Pancreas (tissue), 10 donors: ENCODE results near the gene CAD. TPM values are rescaled to one million over a fixed set of nuclear protein-coding genes. Genes with fewer than 3 reads are reported as not detected.

Experiments used
- ATAC-seq, 4 donors: fragments of 200-7000 bp; cut with Tn5 transposase; one replicate each; pipeline versions ENCODE4 v1.8.0 to v1.9.1; 2020; ENCODE audit warnings: mild to moderate bottlenecking in 4 of 4, moderate library complexity in 4 of 4
- DNase-seq, 6 donors: peaks; one replicate each; pipeline ENCODE4 v3.0.0-alpha.2; 2020
- FAIRE-seq: peaks from 2 replicates; lab custom pipeline; 2012; peaks lifted over from hg19 to GRCh38; lab: Jason Lieb, UNC
- H3K27ac ChIP-seq, 4 donors: fragments of 200-600 bp; sonication (generic); 1 replicate in 3 of 4; 2 replicates in 1 of 4; pipeline versions ENCODE4 v1.5.0 to v1.8.0; 2020
- H3K27me3 ChIP-seq, 4 donors: fragments of 200-600 bp; one replicate each; pipeline ENCODE4 v1.8.0; 2021
- H3K36me3 ChIP-seq, 3 donors: fragments of 200-600 bp; sonication (generic) in 1 of 3; one replicate each; pipeline versions ENCODE4 v1.5.0 to v1.8.0; 2020 to 2021
- H3K4me1 ChIP-seq, 3 donors: fragments of 200-600 bp; one replicate each; pipeline ENCODE4 v1.8.0; 2021
- H3K4me3 ChIP-seq, 4 donors: fragments of 200-600 bp; sonication (generic) in 2 of 4; one replicate each; pipeline versions ENCODE4 v1.5.0 to v1.8.0; 2020 to 2021
- H3K9me3 ChIP-seq, 4 donors: fragments of 200-600 bp; one replicate each; pipeline ENCODE4 v1.8.0; 2021
- WGBS, 2 donors: extraction: QIAGEN DNeasy Blood & Tissue Kit; methylation state at CpG; one replicate each; pipeline ENCODE4 v1.1.7; 2013; 5-methylcytosine and 5-hydroxymethylcytosine counted together
- intact Hi-C, 3 donors: fragments of 100-400 bp; cut with DNase I; formaldehyde crosslinking; loops; one replicate each; pipeline versions ENCODE4 v1.11.1 to v1.14.2; 2022
- polyA plus RNA-seq, 2 donors: library from polyadenylated mRNA; stranded (reverse); fragments of 200-250 nt; gene quantifications; one replicate each; pipeline ENCODE4 v1.2.3, GENCODE V29; 2013
- total RNA-seq, 6 donors: library from RNA; stranded (reverse); fragmentation: NEBNext Ultra II Directional in 4 of 6; extraction: Animal tissue kit (Norgen Biotek cat#: 25700) in 4 of 6; gene quantifications; one replicate each; pipeline versions ENCODE4 v1.2.1 to v1.2.4, GENCODE V29; 2021 to 2023
- TF ChIP-seq, protein P1 (sequence below), 4 donors: fragments of 200-600 bp; sonication (generic) in 3 of 4; IDR thresholded peaks; one replicate each; pipeline versions ENCODE4 v1.5.0 to v1.8.0; 2021; ENCODE audit warnings: antibody characterized with exemption in 4 of 4
- donor health status: healthy with polysubstance abuse.
- donor health status: DM: no; HTN: no; CAD: no; lungs with moderate emphysema.
- donor health status: DM: no; HTN: no; CAD: no.
- donor health status: control.
- donor health status: control.
- donor health status: Bipolar disorder and iron deficiency.
- donor health status: DM: yes; HTN: yes; CAD: no.
- donor health status: DM: no; HTN: no; CAD: no.
- donor health status: DM: no; HTN: no; CAD: no.
- donor health status: DM: yes; HTN: yes; CAD: no.

CAD gene
- total and polyA plus RNA-seq, 8 donors: 9.6 to 24.6 (median 16.3) TPM

DNA sequence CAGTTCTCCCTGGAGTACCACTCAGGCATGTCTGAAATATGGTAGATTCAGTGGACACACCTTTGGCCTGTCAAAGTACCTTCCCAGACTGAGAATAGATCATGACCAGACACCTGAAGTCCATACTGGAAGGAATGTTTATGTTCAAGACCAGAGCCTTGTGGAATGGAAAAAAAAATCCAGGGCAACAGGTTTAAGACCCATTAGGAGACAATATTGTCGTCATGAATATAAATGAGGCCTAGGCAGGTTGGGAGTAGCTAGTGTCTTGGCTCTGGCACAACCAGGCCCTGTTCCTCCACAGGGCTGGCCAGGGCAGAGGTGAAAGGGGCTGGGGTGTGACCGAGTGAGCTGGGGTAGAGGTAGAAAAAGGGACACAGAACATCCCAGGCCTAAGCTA is 18.5 kb upstream of the CAD start:
- no peaks in the 10 kb centered on the region for H3K36me3 ChIP-seq
- DNase-seq (no peak), FAIRE-seq (no peak), ATAC-seq (no peak)
- intact Hi-C loops: loop anchor here in 1 of 3 donors (10.0 kb wide), 1 partner anchor 104 kb away; no protein-coding TSS in a partner anchor
- 57 to 66% methylated on average over 2 of the region's 2 CpGs for WGBS, 2 donors
- no peaks in the 10 kb centered on the region for H3K9me3 ChIP-seq
- H3K4me3 ChIP-seq: no peak overlapping the region
- H3K27ac ChIP-seq: no peak overlapping the region
- TF ChIP-seq, protein P1, sequence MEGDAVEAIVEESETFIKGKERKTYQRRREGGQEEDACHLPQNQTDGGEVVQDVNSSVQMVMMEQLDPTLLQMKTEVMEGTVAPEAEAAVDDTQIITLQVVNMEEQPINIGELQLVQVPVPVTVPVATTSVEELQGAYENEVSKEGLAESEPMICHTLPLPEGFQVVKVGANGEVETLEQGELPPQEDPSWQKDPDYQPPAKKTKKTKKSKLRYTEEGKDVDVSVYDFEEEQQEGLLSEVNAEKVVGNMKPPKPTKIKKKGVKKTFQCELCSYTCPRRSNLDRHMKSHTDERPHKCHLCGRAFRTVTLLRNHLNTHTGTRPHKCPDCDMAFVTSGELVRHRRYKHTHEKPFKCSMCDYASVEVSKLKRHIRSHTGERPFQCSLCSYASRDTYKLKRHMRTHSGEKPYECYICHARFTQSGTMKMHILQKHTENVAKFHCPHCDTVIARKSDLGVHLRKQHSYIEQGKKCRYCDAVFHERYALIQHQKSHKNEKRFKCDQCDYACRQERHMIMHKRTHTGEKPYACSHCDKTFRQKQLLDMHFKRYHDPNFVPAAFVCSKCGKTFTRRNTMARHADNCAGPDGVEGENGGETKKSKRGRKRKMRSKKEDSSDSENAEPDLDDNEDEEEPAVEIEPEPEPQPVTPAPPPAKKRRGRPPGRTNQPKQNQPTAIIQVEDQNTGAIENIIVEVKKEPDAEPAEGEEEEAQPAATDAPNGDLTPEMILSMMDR (IDR thresholded peaks at IDR 0.05): no peak
- peaks cover 0 to 4% (median 0%) of the 10 kb centered on the region in 3 donors for H3K4me1 ChIP-seq
- no peaks in the 10 kb centered on the region for H3K27me3 ChIP-seq

DNA sequence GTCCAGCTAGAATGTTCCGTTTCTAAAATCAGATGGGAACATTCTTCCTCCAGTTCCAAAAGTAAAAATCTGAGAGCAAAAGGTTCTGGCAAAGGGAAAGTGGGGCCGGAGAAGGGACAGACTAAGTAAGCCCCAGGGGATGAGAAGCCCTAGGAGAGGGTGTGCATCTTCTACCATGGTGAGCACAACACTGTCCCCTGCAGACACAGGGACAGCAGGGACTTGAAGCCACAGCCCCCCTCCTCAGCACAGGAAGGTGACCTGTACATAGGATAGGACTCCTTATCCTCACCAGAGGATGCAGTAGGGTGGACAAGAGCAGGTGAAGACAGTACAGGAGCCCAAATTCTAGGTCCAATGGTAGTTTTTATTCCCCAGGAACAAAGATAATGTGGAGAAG is 17.9 kb upstream of the CAD start:
- no peak for ATAC-seq
- no peak overlapping the region for H3K27ac ChIP-seq
- H3K27me3 ChIP-seq: no peaks in the 10 kb centered on the region
- no peak overlapping the region for H3K4me3 ChIP-seq
- H3K36me3 ChIP-seq: no peaks in the 10 kb centered on the region
- no peaks in the 10 kb centered on the region for H3K9me3 ChIP-seq
- intact Hi-C loops: loop anchor here in 1 of 3 donors (10.0 kb wide), 1 partner anchor 104 kb away; no protein-coding TSS in a partner anchor
- H3K4me1 ChIP-seq: peaks cover 0 to 4% (median 0%) of the 10 kb centered on the region in 3 donors
- TF ChIP-seq, protein P1 (IDR thresholded peaks at IDR 0.05): no peak
- no peak for FAIRE-seq
- WGBS, 2 donors: 79 to 84% methylated on average over 2 of the region's 2 CpGs
- DNase-seq: no peak

DNA sequence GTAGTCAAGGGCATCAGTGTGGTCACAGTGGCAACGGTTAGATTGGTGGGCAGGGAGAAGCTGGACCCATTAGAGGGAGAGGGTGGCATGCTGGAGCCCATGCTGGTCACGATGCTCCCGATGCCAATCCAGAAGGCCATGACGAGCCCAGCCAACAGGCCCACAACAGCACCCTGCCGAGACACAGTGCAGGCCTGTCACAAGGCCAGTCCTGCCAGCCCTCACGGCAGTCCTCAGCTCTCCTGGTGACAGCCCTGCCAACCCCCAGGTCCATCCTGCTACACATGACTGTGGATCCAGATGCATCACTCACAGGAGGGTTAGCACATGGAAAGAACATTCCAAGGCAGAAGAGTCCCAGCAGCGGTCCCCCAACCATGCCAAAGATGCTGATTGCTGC is 15.5 kb upstream of the CAD start:
- ATAC-seq (no peak), DNase-seq (no peak), FAIRE-seq (no peak)
- intact Hi-C loops: no loop called here
- TF ChIP-seq, protein P1 (IDR thresholded peaks at IDR 0.05): no peak
- 84 to 89% methylated on average over 7 of the region's 7 CpGs for WGBS, 2 donors
- H3K27me3 ChIP-seq: no peaks in the 10 kb centered on the region
- no peak overlapping the region for H3K4me3 ChIP-seq
- H3K9me3 ChIP-seq: no peaks in the 10 kb centered on the region
- H3K4me1 ChIP-seq: no peaks in the 10 kb centered on the region
- no peaks in the 10 kb centered on the region for H3K36me3 ChIP-seq
- H3K27ac ChIP-seq: no peak overlapping the region

DNA sequence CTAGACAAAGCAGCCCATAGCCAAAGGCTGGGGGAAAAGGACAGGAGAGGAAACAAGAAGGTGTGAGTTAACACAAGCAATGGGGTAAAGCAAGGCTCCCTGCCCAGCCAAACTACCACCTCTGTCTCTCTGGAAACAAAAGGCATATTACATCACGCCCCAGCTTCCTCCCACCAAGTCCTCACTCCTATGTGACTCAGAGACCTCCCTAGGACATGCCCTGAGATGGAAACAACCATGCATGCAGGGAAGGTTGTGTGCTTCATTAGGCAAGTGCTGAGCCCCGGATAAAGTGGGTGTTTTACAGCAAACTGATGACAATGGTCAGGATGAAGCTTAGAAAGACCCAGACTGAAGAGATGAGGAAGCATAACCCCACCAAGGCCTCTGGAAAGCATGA is 14.3 kb upstream of the CAD start:
- H3K27me3 ChIP-seq: no peaks in the 10 kb centered on the region
- TF ChIP-seq, protein P1 (IDR thresholded peaks at IDR 0.05): no peak
- no peak overlapping the region for H3K27ac ChIP-seq
- no peak for FAIRE-seq
- no peaks in the 10 kb centered on the region for H3K9me3 ChIP-seq
- WGBS, 2 donors: 72 to 78% methylated on average over 2 of the region's 2 CpGs
- no peaks in the 10 kb centered on the region for H3K36me3 ChIP-seq
- H3K4me3 ChIP-seq: no peak overlapping the region
- intact Hi-C loops: no loop called here
- no peaks in the 10 kb centered on the region for H3K4me1 ChIP-seq
- no peak for DNase-seq
- no peak for ATAC-seq

DNA sequence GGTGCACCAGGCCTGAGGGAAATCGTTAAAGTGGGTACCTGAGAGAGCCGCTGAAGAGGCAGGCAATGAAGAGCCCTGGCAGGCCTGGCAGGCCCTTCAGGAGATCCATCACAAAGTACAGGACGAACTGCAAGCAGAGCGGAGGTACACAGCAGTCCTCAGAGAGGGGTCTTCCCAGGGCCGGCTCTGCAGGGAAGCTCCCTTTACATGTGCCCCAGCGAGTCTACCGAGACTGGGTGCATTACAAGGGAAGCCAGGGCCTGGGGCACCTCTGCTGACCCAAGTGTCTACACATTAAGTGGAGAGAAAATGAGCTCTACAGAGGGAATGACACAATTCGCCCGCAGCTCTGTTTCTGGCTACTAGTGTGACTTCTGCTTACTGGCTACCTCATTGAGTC is 13.4 kb upstream of the CAD start:
- no peaks in the 10 kb centered on the region for H3K9me3 ChIP-seq
- WGBS, 2 donors: 90 to 94% methylated on average over 9 of the region's 9 CpGs
- TF ChIP-seq, protein P1 (IDR thresholded peaks at IDR 0.05): no peak
- intact Hi-C loops: no loop called here
- ATAC-seq (no peak), DNase-seq (no peak), FAIRE-seq (no peak)
- no peaks in the 10 kb centered on the region for H3K27me3 ChIP-seq
- no peak overlapping the region for H3K27ac ChIP-seq
- H3K4me1 ChIP-seq: no peaks in the 10 kb centered on the region
- no peak overlapping the region for H3K4me3 ChIP-seq
- H3K36me3 ChIP-seq: no peaks in the 10 kb centered on the region
